Progenitor cell of endocrine pancreas (in vitro differentiated cells): ENCODE results near the gene AK4. TPM values are rescaled to one million over a fixed set of nuclear protein-coding genes. Genes with fewer than 3 reads are reported as not detected.

Experiments used
- total RNA-seq: library from RNA; stranded (reverse); gene quantifications from 2 replicates; pipeline ENCODE4 v1.2.1, GENCODE V29; 2021

Gene AK4
- total RNA-seq, 1 donor from 2014 or later: 12.6 TPM

Other genes with a start within 250 kb of the AK4 start
- gene JAK1, start 181.7 kb upstream of the AK4 start, total RNA-seq: 30.2 and 32.5 TPM in 2 replicates
- 7.1 and 8.9 TPM in 2 replicates for gene DNAJC6, start 161.3 kb downstream of the AK4 start, total RNA-seq